ES-I3 (cell line): ENCODE data around the gene BDKRB1.

ENCODE experiments used
- H3K36me3 ChIP-seq: 2 replicates; pipeline ENCODE4 v1.6.1; 2013; ENCODE audit warnings: mild to moderate bottlenecking, low read length, control low read depth, moderate library complexity; ENCODE audit not compliant: insufficient read depth
- H3K4me1 ChIP-seq: 2 replicates; pipeline ENCODE4 v1.6.1; 2013; ENCODE audit warnings: mild to moderate bottlenecking, control low read depth, low read length; ENCODE audit not compliant: insufficient read depth
- H3K9ac ChIP-seq: 2 replicates; pipeline ENCODE4 v1.6.1; 2013; ENCODE audit warnings: low read depth, mild to moderate bottlenecking, low read length, moderate library complexity
- H3K9me3 ChIP-seq: 2 replicates; pipeline ENCODE4 v1.6.1; 2013; ENCODE audit warnings: mild to moderate bottlenecking, low read length, moderate library complexity; ENCODE audit not compliant: control insufficient read depth, insufficient read depth

Gene BDKRB1

GRCh38 chr14:96224480-96225096 is 31.4 kb upstream of the BDKRB1 start:
- Histone ChIP-seq H3K9ac (no peak overlapping the region), H3K4me1 (0 out of 2 replicates have a peak, but pooled peaks cover 3% of the 10 kb centered on the region), H3K36me3 (no peaks in the 10 kb centered on the region), H3K9me3 (no peaks in the 10 kb centered on the region; the same call in 1 of the 2 replicates)

GRCh38 chr14:96225213-96225612 is 30.8 kb upstream of the BDKRB1 start:
- Histone ChIP-seq H3K4me1 (0 out of 2 replicates have a peak, but pooled peaks cover 3% of the 10 kb centered on the region), H3K9me3 (no peaks in the 10 kb centered on the region; the same call in 1 of the 2 replicates), H3K9ac (no peak overlapping the region), H3K36me3 (no peaks in the 10 kb centered on the region)

GRCh38 chr14:96225745-96226151 is 30.3 kb upstream of the BDKRB1 start:
- H3K9ac ChIP-seq, result no peak overlapping the region
- no peaks in the 10 kb centered on the region; the same call in 1 of the 2 replicates for H3K9me3 ChIP-seq
- no peaks in the 10 kb centered on the region for H3K36me3 ChIP-seq
- H3K4me1 ChIP-seq, result 0 out of 2 replicates have a peak, but pooled peaks cover 3% of the 10 kb centered on the region

- no peak overlapping the region for H3K9ac ChIP-seq
- H3K4me1 ChIP-seq, result 0 out of 2 replicates have a peak, but pooled peaks cover 3% of the 10 kb centered on the region
- H3K36me3 ChIP-seq, result no peaks in the 10 kb centered on the region
- H3K9me3 ChIP-seq, result no peaks in the 10 kb centered on the region; the same call in 1 of the 2 replicates
These were observed 28.6 kb upstream of the BDKRB1 start for GRCh38 chr14:96227428-96227827.

GRCh38 chr14:96229315-96229714 is 26.7 kb upstream of the BDKRB1 start:
- Histone ChIP-seq H3K4me1 (0 out of 2 replicates have a peak, but pooled peaks cover 3% of the 10 kb centered on the region), H3K9ac (no peak overlapping the region), H3K9me3 (no peaks in the 10 kb centered on the region; the same call in 1 of the 2 replicates), H3K36me3 (no peaks in the 10 kb centered on the region)

- no peaks in the 10 kb centered on the region for H3K36me3 ChIP-seq
- H3K4me1 ChIP-seq, result 0 out of 2 replicates have a peak, but pooled peaks cover 6% of the 10 kb centered on the region
- H3K9me3 ChIP-seq, result no peaks in the 10 kb centered on the region; the same call in 1 of the 2 replicates
- no peak overlapping the region for H3K9ac ChIP-seq
These were observed 25.0 kb upstream of the BDKRB1 start for GRCh38 chr14:96231056-96231455.

GRCh38 chr14:96231526-96232130 is 24.4 kb upstream of the BDKRB1 start:
- Histone ChIP-seq H3K9me3 (no peaks in the 10 kb centered on the region; the same call in 1 of the 2 replicates), H3K4me1 (0 out of 2 replicates have a peak, but pooled peaks cover 5% of the 10 kb centered on the region), H3K9ac (no peak overlapping the region), H3K36me3 (no peaks in the 10 kb centered on the region)

GRCh38 chr14:96232506-96232905 is 23.5 kb upstream of the BDKRB1 start:
- Histone ChIP-seq H3K9me3 (no peaks in the 10 kb centered on the region; the same call in 1 of the 2 replicates), H3K4me1 (0 out of 2 replicates have a peak, but pooled peaks cover 5% of the 10 kb centered on the region), H3K36me3 (no peaks in the 10 kb centered on the region)

GRCh38 chr14:96233661-96234060 is 22.3 kb upstream of the BDKRB1 start:
- Histone ChIP-seq H3K9me3 (no peaks in the 10 kb centered on the region; the same call in 1 of the 2 replicates), H3K36me3 (no peaks in the 10 kb centered on the region), H3K4me1 (0 out of 2 replicates have a peak, but pooled peaks cover 5% of the 10 kb centered on the region), H3K9ac (no peak overlapping the region)

More at GRCh38 chr14:96232506-96232905, 23.5 kb upstream of the BDKRB1 start:
- H3K9ac ChIP-seq, result no peak overlapping the region

GRCh38 chr14:96235426-96235825 is 20.6 kb upstream of the BDKRB1 start:
- H3K36me3 ChIP-seq, result no peaks in the 10 kb centered on the region
- no peak overlapping the region for H3K9ac ChIP-seq
- 0 out of 2 replicates have a peak, but pooled peaks cover 5% of the 10 kb centered on the region for H3K4me1 ChIP-seq
- no peaks in the 10 kb centered on the region for H3K9me3 ChIP-seq

GRCh38 chr14:96237641-96238040 is 18.4 kb upstream of the BDKRB1 start:
- Histone ChIP-seq H3K9ac (no peak overlapping the region), H3K9me3 (no peaks in the 10 kb centered on the region), H3K4me1 (0 out of 2 replicates have a peak, but pooled peaks cover 5% of the 10 kb centered on the region), H3K36me3 (no peaks in the 10 kb centered on the region)

- H3K4me1 ChIP-seq, result 0 out of 2 replicates have a peak, but pooled peaks cover 5% of the 10 kb centered on the region
- H3K9me3 ChIP-seq, result no peaks in the 10 kb centered on the region
- no peak overlapping the region for H3K9ac ChIP-seq
- no peaks in the 10 kb centered on the region for H3K36me3 ChIP-seq
These were observed 17.2 kb upstream of the BDKRB1 start for GRCh38 chr14:96238676-96239265.

- Histone ChIP-seq H3K9ac (no peak overlapping the region), H3K9me3 (no peaks in the 10 kb centered on the region; the same call in 1 of the 2 replicates), H3K36me3 (no peaks in the 10 kb centered on the region), H3K4me1 (0 out of 2 replicates have a peak, but pooled peaks cover 5% of the 10 kb centered on the region)
These were observed 16.3 kb upstream of the BDKRB1 start for GRCh38 chr14:96239711-96240141.

GRCh38 chr14:96240641-96241040 is 15.4 kb upstream of the BDKRB1 start:
- H3K9ac ChIP-seq, result no peak overlapping the region
- no peaks in the 10 kb centered on the region for H3K36me3 ChIP-seq
- no peaks in the 10 kb centered on the region; the same call in 1 of the 2 replicates for H3K9me3 ChIP-seq
- 0 out of 2 replicates have a peak, but pooled peaks cover under 1% of the 10 kb centered on the region for H3K4me1 ChIP-seq
